ENCODE data around the gene HADHA. TPM values are rescaled to one million over a fixed set of nuclear protein-coding genes. Genes with fewer than 3 reads are reported as not detected.

The HADHA gene
- total RNA-seq, 1 donor from 2014 or later = 118 TPM

GRCh38 chr2:26245231-26245732 is 850 bp upstream of the HADHA start:
- H3K27ac ChIP-seq = peak overlapping the region; percentile 100
- DNase-seq = peak; percentile 76
- peak; percentile 48 for ATAC-seq
- no peaks in the 10 kb centered on the region for H3K27me3 ChIP-seq
- H3K9me3 ChIP-seq = no peaks in the 10 kb centered on the region
- peak overlapping the region; percentile 89 for H3K4me3 ChIP-seq
- TF ChIP-seq CTCF (IDR thresholded peaks at IDR 0.05) = no peak
- intact Hi-C loops (cut with DNase I) = no loop called here
- no peaks in the 10 kb centered on the region for H3K36me3 ChIP-seq
- peaks cover 51% of the 10 kb centered on the region for H3K4me1 ChIP-seq

- Histone ChIP-seq H3K9me3 (no peaks in the 10 kb centered on the region), H3K4me1 (peaks cover 54% of the 10 kb centered on the region), H3K27me3 (no peaks in the 10 kb centered on the region), H3K36me3 (peaks cover 3% of the 10 kb centered on the region), H3K4me3 (peak overlapping the region; percentile 89), H3K27ac (peak overlapping the region; percentile 100)
- intact Hi-C loops (cut with DNase I) = no loop called here
- ATAC-seq = no peak
- no peak for DNase-seq
- TF ChIP-seq CTCF (IDR thresholded peaks at IDR 0.05) = no peak
Measured at GRCh38 chr2:26243470-26244308, 743 bp downstream of the HADHA start.

GRCh38 chr2:26241928-26242436 is 2.5 kb downstream of the HADHA start:
- Histone ChIP-seq H3K9me3 (no peaks in the 10 kb centered on the region), H3K4me3 (no peak overlapping the region), H3K36me3 (peaks cover 19% of the 10 kb centered on the region), H3K27ac (no peak overlapping the region), H3K4me1 (peaks cover 55% of the 10 kb centered on the region), H3K27me3 (no peaks in the 10 kb centered on the region)
- DNase-seq = no peak
- ATAC-seq = no peak
- TF ChIP-seq CTCF (IDR thresholded peaks at IDR 0.05) = no peak
- intact Hi-C loops (cut with DNase I) = no loop called here

- Histone ChIP-seq H3K27me3 (no peaks in the 10 kb centered on the region), H3K36me3 (peaks cover 53% of the 10 kb centered on the region), H3K4me1 (peaks cover 39% of the 10 kb centered on the region), H3K27ac (no peak overlapping the region), H3K9me3 (no peaks in the 10 kb centered on the region), H3K4me3 (no peak overlapping the region)
- no peak for TF ChIP-seq CTCF (IDR thresholded peaks at IDR 0.05)
- intact Hi-C loops (cut with DNase I) = no loop called here
- DNase-seq (no peak), ATAC-seq (no peak)
Measured at GRCh38 chr2:26238311-26238958, 6.0 kb downstream of the HADHA start.

- no peak for ATAC-seq
- no peak for TF ChIP-seq CTCF (IDR thresholded peaks at IDR 0.05)
- Histone ChIP-seq H3K27me3 (no peaks in the 10 kb centered on the region), H3K36me3 (peaks cover 59% of the 10 kb centered on the region), H3K4me3 (no peak overlapping the region), H3K27ac (no peak overlapping the region), H3K9me3 (no peaks in the 10 kb centered on the region), H3K4me1 (peaks cover 33% of the 10 kb centered on the region)
- intact Hi-C loops (cut with DNase I) = no loop called here
- DNase-seq = no peak
Measured at GRCh38 chr2:26237868-26238267, 6.6 kb downstream of the HADHA start.

All from upper lobe of right lung (tissue), 1 donor.